ENCODE measurements around the gene ASXL2.

The ASXL2 gene

DNA sequence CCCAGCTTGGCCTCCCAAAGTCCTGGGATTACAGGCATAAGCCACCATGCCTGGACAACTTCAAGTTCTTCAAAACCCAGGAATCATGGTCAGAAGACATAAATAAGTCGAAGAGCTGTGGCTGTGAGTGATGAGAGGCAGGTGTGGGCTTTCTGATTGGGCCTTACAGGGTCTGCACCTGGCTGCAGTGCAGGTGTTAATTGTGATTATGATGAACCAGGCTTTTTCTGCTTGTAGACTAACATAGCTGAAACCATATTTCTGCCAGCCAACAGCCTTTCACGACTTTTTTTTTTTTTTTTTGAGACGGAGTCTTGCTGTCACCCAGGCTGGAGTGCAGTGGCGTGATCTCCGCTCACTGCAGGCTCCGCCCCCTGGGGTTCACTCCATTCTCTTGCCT lies 190.1 kb downstream of the ASXL2 start:
- no peak for DNase-seq (ENCODE audit: low spot score)

DNA sequence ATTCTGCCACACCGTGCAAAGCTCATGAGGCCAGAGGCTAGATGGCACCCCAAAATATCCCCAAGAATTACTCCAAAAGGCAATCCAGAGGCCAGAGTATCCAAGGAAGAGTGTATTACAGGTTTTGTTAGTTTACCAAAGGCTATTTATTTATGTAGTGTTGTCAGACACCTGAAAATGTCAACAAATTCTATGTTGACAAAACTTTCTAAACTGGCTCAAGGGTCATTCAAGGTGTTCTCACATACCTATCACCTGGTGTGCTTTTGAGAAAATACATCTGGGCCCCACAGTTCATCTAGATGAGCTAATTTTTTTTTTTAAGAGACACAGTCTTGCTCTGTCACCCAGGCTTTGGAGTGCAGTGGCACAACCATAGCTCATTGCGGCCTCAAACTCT lies 192.5 kb downstream of the ASXL2 start:
- no peak for DNase-seq (ENCODE audit: low spot score)

DNA sequence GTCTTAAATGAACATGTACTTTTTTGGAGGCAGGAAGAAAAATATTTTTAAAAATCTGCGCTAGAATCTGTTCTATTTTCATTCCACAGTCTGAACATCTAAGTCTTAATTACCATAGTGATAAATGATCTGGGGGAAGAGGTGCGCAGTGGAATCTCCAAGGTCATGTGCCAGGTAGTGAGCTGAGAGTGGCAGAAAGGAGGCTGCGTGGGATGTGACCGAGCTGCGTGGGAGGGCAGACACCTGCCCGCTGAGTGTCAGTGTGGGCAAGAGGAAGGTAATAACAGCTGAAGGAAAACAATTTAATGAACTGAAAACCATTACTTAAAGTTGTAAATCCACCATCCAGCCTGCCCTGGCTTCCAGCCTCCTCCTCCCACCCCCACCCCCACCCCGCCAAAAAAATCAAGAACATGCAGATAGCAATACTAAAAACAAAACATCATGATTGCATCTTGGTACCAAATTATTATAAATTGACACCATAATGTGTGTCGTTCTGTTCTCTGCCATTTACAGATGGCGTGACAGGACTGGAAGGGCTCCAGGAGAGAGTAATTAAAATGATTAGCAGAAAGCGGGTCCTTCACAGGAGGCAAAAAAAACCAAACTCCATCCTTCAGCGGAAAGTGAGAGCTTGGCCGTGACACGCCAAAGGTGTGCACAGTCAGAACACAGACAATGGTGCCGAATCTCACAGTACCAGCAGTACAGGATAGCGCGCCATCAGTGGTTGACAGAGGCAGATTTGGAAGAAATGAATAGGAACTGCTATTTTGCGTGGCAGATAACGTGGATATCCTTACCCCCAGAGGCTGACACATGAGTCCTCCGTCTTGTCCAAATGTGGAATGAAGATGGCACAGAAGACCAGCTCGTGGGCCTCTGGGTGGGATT lies 193.5 kb downstream of the ASXL2 start:
- no peak for DNase-seq (ENCODE audit: low spot score)

Measured in kidney capillary endothelial cell (primary cell).